Activated T-helper 1 cell treated with anti-CD3 and anti-CD28 coated beads, Interleukin-12 subunit alpha, Interleukin-12 subunit beta, Interleukin-2, Interleukin-4 antibody, amounts not matched to agents 30 ng/mL and 10 ng/mL and 1 ng/mL, durations not matched to agents 14 hours and 24 hours and 36 hours (primary cell): ENCODE data around the gene ENAH. TPM values are rescaled to one million over a fixed set of nuclear protein-coding genes. Genes with fewer than 3 reads are reported as not detected.

Experiments
- DNase-seq: peaks from one replicate; pipeline ENCODE4 v3.0.0; 2021; ENCODE audit warnings: low spot score
- H3K27ac Mint-ChIP-seq: one replicate; pipeline ENCODE4 v1.8.0; 2021; ENCODE audit warnings: mild to moderate bottlenecking, mixed read lengths
- H3K27me3 Mint-ChIP-seq: one replicate; pipeline ENCODE4 v1.8.0; 2022; ENCODE audit warnings: mild to moderate bottlenecking, moderate library complexity, mixed read lengths; ENCODE audit not compliant: insufficient read depth
- H3K36me3 Mint-ChIP-seq: one replicate; pipeline ENCODE4 v1.8.0; 2021; ENCODE audit warnings: low read depth, mixed read lengths
- H3K4me1 Mint-ChIP-seq: one replicate; pipeline ENCODE4 v1.8.0; 2021; ENCODE audit warnings: low read depth, mixed read lengths
- H3K4me3 Mint-ChIP-seq: one replicate; pipeline ENCODE4 v1.8.0; 2021; ENCODE audit warnings: mild to moderate bottlenecking, moderate library complexity, mixed read lengths
- H3K9me3 Mint-ChIP-seq: one replicate; pipeline ENCODE4 v1.8.0; 2021; ENCODE audit warnings: mixed read lengths
- intact Hi-C: fragments of 100-400 bp; cut with micrococcal nuclease; formaldehyde crosslinking; loops from one replicate; pipeline ENCODE4 v1.15.1; 2024
- total RNA-seq: library from RNA; stranded (reverse); gene quantifications from 2 replicates; pipeline ENCODE4 v1.2.3, GENCODE V29; 2022

The ENAH gene
- total RNA-seq, 1 donor from 2014 or later, result 0.23 TPM

GRCh38 chr1:225468270-225469020 lies 184.5 kb downstream of the ENAH start:
- Mint-ChIP-seq H3K9me3 (no peaks in the 10 kb centered on the region), H3K27me3 (no peaks in the 10 kb centered on the region), H3K36me3 (peaks cover 3% of the 10 kb centered on the region), H3K4me3 (peak overlapping the region; percentile 92), H3K4me1 (peaks cover 42% of the 10 kb centered on the region), H3K27ac (peak overlapping the region; percentile 95)
- peak; percentile 50 for DNase-seq
- intact Hi-C loops, result loop anchor here (5.0 to 10.0 kb wide), 2 partner anchors 529 to 974 kb away; partner anchors contain the start of gene SDE2

- H3K36me3 Mint-ChIP-seq, result peaks cover 3% of the 10 kb centered on the region
- peak overlapping the region; percentile 92 for H3K4me3 Mint-ChIP-seq
- peak; percentile 80 for DNase-seq
- no peaks in the 10 kb centered on the region for H3K9me3 Mint-ChIP-seq
- H3K4me1 Mint-ChIP-seq, result peaks cover 45% of the 10 kb centered on the region
- intact Hi-C loops, result loop anchor here (1.0 to 10.0 kb wide), 7 partner anchors 13 to 973 kb away; partner anchors contain the start of genes H3-3A, LBR, PYCR2 and SDE2
- H3K27ac Mint-ChIP-seq, result peak overlapping the region; percentile 95
- H3K27me3 Mint-ChIP-seq, result no peaks in the 10 kb centered on the region
Observed at GRCh38 chr1:225467193-225468020, 185.5 kb downstream of the ENAH start.

- Mint-ChIP-seq H3K9me3 (no peaks in the 10 kb centered on the region), H3K36me3 (peaks cover 3% of the 10 kb centered on the region), H3K4me1 (peaks cover 45% of the 10 kb centered on the region), H3K4me3 (peak overlapping the region; percentile 92), H3K27ac (peak overlapping the region; percentile 95), H3K27me3 (no peaks in the 10 kb centered on the region)
- no peak for DNase-seq
- intact Hi-C loops, result loop anchor here (1.0 to 10.0 kb wide), 7 partner anchors 13 to 972 kb away; partner anchors contain the start of genes H3-3A, LBR, PYCR2 and SDE2
Observed at GRCh38 chr1:225466848-225467192, 186.1 kb downstream of the ENAH start.

GRCh38 chr1:225465793-225466517 lies 187.0 kb downstream of the ENAH start:
- no peak for DNase-seq
- peak overlapping the region; percentile 53 for H3K4me3 Mint-ChIP-seq
- peaks cover 3% of the 10 kb centered on the region for H3K36me3 Mint-ChIP-seq
- peak overlapping the region; percentile 95 for H3K27ac Mint-ChIP-seq
- H3K4me1 Mint-ChIP-seq, result peaks cover 53% of the 10 kb centered on the region
- no peaks in the 10 kb centered on the region for H3K27me3 Mint-ChIP-seq
- H3K9me3 Mint-ChIP-seq, result no peaks in the 10 kb centered on the region
- intact Hi-C loops, result loop anchor here (2.0 to 10.0 kb wide), 3 partner anchors 531 to 971 kb away; partner anchors contain the start of genes H3-3A and SDE2

GRCh38 chr1:225464851-225465792 lies 187.8 kb downstream of the ENAH start:
- intact Hi-C loops, result loop anchor here (5.0 to 10.0 kb wide), 2 partner anchors 532 to 970 kb away; partner anchors contain the start of gene SDE2
- Mint-ChIP-seq H3K9me3 (no peaks in the 10 kb centered on the region), H3K4me3 (peak overlapping the region; percentile 37)

GRCh38 chr1:225462714-225463574 lies 190.0 kb downstream of the ENAH start:
- peak overlapping the region; percentile 62 for H3K27ac Mint-ChIP-seq
- intact Hi-C loops, result loop anchor here (10.0 kb wide), 1 partner anchor 968 kb away; no protein-coding TSS in a partner anchor
- H3K27me3 Mint-ChIP-seq, result no peaks in the 10 kb centered on the region
- no peak overlapping the region for H3K4me3 Mint-ChIP-seq
- peaks cover 3% of the 10 kb centered on the region for H3K36me3 Mint-ChIP-seq
- H3K9me3 Mint-ChIP-seq, result no peaks in the 10 kb centered on the region
- DNase-seq, result no peak
- peaks cover 63% of the 10 kb centered on the region for H3K4me1 Mint-ChIP-seq

More at GRCh38 chr1:225464851-225465792, 187.8 kb downstream of the ENAH start:
- peak overlapping the region; percentile 82 for H3K27ac Mint-ChIP-seq
- H3K36me3 Mint-ChIP-seq, result peaks cover 3% of the 10 kb centered on the region
- DNase-seq, result no peak
- peaks cover 59% of the 10 kb centered on the region for H3K4me1 Mint-ChIP-seq
- H3K27me3 Mint-ChIP-seq, result no peaks in the 10 kb centered on the region

- no peak overlapping the region for H3K4me3 Mint-ChIP-seq
- no peak for DNase-seq
- H3K9me3 Mint-ChIP-seq, result no peaks in the 10 kb centered on the region
- H3K36me3 Mint-ChIP-seq, result peaks cover 3% of the 10 kb centered on the region
- H3K4me1 Mint-ChIP-seq, result peaks cover 60% of the 10 kb centered on the region
- intact Hi-C loops, result loop anchor here (10.0 kb wide), 1 partner anchor 968 kb away; no protein-coding TSS in a partner anchor
- H3K27me3 Mint-ChIP-seq, result no peaks in the 10 kb centered on the region
- no peak overlapping the region for H3K27ac Mint-ChIP-seq
Observed at GRCh38 chr1:225462429-225462713, 190.6 kb downstream of the ENAH start.

- DNase-seq, result no peak
- Mint-ChIP-seq H3K4me3 (no peak overlapping the region), H3K27me3 (no peaks in the 10 kb centered on the region), H3K9me3 (no peaks in the 10 kb centered on the region), H3K27ac (peak overlapping the region; percentile 52), H3K36me3 (peaks cover 4% of the 10 kb centered on the region), H3K4me1 (peaks cover 58% of the 10 kb centered on the region)
- intact Hi-C loops, result loop anchor here (10.0 kb wide), 1 partner anchor 967 kb away; no protein-coding TSS in a partner anchor
Observed at GRCh38 chr1:225461533-225462428, 191.1 kb downstream of the ENAH start.

GRCh38 chr1:225460737-225461532 lies 192.0 kb downstream of the ENAH start:
- no peaks in the 10 kb centered on the region for H3K9me3 Mint-ChIP-seq
- peaks cover 55% of the 10 kb centered on the region for H3K4me1 Mint-ChIP-seq
- DNase-seq, result no peak
- intact Hi-C loops, result loop anchor here (10.0 kb wide), 1 partner anchor 966 kb away; no protein-coding TSS in a partner anchor
- H3K27me3 Mint-ChIP-seq, result no peaks in the 10 kb centered on the region
- peak overlapping the region; percentile 73 for H3K27ac Mint-ChIP-seq
- peak overlapping the region; percentile 1 for H3K4me3 Mint-ChIP-seq
- peaks cover 3% of the 10 kb centered on the region for H3K36me3 Mint-ChIP-seq
